Neural progenitor cell (in vitro differentiated cells): ENCODE data around the gene LRRC25.

ENCODE experiments used
- EZH2 ChIP-seq: fragments of 200-600 bp; sonication (generic); IDR thresholded peaks from 2 replicates; pipeline ENCODE4 v1.6.1; 2017; ENCODE audit warnings: antibody characterized with exemption, mild to moderate bottlenecking, moderate library complexity
- EZH2phosphoT487 ChIP-seq: fragments of 200-600 bp; sonication (generic); IDR thresholded peaks from 2 replicates; pipeline ENCODE4 v1.6.1; 2017; ENCODE audit warnings: antibody characterized with exemption
- TF ChIP-seq, protein P1 (sequence below): fragments of 200-600 bp; sonication (generic); IDR thresholded peaks from 2 replicates; pipeline ENCODE4 v1.5.1; 2017; ENCODE audit warnings: antibody characterized with exemption, mild to moderate bottlenecking

DNA sequence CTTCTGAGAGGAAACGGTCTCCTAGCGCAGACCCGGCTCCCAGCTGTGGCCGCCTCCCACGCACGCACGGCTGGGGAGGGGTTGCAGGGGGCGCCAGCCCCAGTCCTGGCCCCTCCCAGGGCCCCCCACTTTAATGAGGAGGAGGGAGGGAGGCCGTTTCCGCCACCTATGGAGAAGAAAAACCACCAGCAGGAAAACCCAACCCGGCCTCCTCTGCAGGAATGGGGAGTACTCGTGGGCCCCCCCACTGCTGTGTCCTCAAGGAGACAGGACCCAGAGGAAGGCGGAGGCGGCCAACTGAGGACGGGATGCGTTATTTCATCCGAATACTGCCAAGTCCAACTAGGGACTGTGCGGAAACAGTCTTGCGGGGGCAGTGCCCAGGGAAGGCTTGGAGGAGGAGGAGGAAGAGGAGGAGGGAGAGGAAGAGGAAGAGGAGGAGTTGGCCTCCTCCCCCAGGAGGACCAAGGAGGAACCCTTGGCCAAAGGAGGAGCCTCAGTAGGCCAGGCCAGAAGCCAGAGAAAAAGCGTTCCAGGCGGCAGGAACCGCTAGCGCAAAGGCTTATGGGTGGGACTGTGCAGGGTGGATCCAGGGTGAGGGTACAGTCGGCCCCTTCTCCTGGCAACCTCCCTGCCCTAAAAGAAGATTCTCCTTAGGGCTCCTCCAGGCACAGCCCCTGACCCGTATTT lies 17.9 kb upstream of the LRRC25 start:
- TF ChIP-seq, protein P1, sequence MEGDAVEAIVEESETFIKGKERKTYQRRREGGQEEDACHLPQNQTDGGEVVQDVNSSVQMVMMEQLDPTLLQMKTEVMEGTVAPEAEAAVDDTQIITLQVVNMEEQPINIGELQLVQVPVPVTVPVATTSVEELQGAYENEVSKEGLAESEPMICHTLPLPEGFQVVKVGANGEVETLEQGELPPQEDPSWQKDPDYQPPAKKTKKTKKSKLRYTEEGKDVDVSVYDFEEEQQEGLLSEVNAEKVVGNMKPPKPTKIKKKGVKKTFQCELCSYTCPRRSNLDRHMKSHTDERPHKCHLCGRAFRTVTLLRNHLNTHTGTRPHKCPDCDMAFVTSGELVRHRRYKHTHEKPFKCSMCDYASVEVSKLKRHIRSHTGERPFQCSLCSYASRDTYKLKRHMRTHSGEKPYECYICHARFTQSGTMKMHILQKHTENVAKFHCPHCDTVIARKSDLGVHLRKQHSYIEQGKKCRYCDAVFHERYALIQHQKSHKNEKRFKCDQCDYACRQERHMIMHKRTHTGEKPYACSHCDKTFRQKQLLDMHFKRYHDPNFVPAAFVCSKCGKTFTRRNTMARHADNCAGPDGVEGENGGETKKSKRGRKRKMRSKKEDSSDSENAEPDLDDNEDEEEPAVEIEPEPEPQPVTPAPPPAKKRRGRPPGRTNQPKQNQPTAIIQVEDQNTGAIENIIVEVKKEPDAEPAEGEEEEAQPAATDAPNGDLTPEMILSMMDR, result no peak
- TF ChIP-seq EZH2 (no peak), EZH2phosphoT487 (no peak)
